ENCODE results near the gene IAPP.

- TF ChIP-seq, protein P1, sequence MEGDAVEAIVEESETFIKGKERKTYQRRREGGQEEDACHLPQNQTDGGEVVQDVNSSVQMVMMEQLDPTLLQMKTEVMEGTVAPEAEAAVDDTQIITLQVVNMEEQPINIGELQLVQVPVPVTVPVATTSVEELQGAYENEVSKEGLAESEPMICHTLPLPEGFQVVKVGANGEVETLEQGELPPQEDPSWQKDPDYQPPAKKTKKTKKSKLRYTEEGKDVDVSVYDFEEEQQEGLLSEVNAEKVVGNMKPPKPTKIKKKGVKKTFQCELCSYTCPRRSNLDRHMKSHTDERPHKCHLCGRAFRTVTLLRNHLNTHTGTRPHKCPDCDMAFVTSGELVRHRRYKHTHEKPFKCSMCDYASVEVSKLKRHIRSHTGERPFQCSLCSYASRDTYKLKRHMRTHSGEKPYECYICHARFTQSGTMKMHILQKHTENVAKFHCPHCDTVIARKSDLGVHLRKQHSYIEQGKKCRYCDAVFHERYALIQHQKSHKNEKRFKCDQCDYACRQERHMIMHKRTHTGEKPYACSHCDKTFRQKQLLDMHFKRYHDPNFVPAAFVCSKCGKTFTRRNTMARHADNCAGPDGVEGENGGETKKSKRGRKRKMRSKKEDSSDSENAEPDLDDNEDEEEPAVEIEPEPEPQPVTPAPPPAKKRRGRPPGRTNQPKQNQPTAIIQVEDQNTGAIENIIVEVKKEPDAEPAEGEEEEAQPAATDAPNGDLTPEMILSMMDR (conservative IDR thresholded peaks at IDR 0.05; ENCODE audit: low read length), result no peak
- TF ChIP-seq EZH2phosphoT487 (IDR thresholded peaks at IDR 0.05; ENCODE audit: borderline replicate concordance), result no peak
These were observed 6.5 kb downstream of the IAPP start for GRCh38 chr12:21379218-21379617.

Data from Loucy (cell line).